ENCODE measurements around the gene PGPEP1.
"Not testable (repeated sequence)": the region's sequence is repeated elsewhere in the genome, so short reads cannot be mapped to it uniquely, and the experiment has no call there.

Gene PGPEP1

DNA sequence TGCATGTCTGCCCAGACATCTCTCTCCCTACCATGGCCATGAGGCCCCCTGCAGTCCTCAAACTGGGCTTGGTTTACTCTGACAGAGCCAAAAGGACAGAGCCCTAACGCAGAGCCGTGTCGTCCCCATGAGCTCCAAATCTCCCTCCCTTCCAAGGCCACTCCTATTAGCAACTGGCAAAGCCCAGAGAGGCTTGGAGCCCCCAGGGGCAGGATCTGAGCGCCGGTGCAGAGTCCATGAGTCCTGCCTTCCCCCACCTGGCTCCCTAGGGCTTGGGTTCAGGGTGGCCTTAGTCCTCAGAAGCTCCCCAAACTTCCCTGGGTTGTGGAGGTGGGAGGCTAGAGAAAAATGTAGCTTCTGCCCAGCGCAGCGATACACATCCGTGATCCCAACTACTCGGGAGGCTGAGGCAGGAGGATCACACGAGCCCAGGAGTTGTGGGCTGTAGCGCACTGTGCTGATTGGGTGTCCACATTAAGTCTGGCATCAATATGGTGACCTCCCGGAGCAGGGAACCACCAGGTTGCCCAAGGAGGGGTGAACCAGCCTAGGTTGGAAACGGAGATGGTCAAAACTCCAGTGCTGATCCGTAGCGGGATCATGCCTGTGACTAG lies 7.4 kb upstream of the PGPEP1 start:
- DNase-seq (ENCODE audit: low read depth, low spot score), result no peak

GRCh38 chr19:18333680-18334079 lies 6.7 kb upstream of the PGPEP1 start:
- DNase-seq (ENCODE audit: low read depth, low spot score), result no peak

- DNase-seq (ENCODE audit: low read depth, low spot score), result no peak
Measured at GRCh38 chr19:18336121-18336520, 4.3 kb upstream of the PGPEP1 start.

DNA sequence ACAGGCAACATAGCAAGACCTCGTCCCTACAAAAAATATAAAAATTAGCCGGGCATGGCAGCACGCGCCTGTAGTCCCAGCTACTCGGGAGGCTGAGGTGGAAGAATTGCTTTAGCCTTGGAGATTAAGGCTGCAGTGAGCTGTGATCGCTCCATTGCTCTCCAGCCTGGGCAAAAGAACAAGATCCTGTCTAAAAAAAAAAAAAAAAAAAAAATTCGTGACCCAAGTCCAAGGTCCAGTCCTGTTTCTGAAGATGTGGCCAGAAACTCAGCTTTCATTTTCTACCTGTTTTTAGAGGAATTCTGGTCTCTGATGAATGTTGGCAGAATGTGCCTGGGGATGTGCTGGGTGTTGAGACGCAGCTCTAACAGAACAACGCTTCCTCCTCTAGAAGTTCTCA lies 1.9 kb upstream of the PGPEP1 start:
- no peak for DNase-seq (ENCODE audit: low read depth, low spot score)

DNA sequence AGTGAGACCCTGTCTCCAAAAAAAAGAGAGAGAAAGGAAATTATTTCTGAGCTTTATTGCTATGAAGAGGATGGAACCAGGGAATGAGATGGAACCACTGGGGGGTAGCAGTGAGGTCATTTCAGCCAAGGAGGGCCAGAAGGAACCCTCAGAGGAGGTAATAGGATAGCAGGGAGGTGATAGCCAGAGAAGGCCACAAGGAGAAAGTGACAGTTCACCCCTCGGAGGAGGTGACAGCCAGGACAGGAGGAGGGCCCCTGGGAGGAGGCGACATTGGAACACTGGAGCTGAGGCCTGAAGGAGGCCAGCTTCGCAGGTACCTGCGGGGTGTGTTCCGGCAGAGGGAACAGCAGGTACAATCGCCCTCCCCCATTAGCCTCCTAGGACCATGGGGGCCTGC lies 675 bp upstream of the PGPEP1 start:
- DNase-seq (ENCODE audit: low read depth, low spot score), result no peak

DNA sequence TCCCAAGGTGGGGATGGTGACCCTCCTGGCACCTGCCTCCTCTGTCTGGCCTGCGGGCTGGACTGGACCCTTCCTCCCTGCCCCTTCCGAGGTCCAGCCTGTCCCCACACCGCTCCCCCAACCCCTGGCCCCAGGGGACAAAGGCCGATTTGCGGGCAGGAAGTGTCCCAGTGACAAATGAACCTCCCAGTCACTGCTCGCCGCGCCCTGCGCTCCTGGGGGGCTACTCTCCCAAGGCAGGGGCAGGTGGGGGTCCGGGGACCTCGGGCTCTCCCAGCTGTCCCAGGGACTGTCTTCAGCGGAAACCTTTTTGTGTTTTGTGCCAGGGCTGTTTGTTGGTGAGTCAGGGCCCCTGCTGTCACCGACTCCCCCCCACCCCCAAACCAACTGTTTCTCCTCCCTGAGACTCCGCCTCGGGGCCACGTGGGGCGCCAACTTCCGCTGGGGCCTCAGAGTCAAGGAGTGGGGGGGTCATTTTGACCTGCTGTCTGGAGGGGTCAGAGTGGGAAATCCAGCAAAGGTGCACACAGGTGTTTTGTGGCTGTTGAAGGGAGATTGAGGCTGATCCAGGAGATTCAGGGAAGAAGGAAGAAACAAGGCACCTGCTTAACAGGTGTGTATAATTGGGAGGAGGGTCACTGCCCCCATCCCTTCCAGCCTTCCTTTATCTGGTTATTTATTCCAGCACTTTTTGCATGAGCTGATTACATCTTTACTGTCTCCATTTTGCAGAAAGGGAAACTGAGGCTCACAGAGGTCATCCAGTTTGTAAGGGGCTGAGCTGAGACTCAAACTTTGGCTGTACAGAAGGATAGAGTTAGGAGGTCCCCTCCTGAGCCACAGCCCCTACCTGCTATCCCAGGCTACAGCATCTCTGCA lies 831 bp downstream of the PGPEP1 start:
- DNase-seq (ENCODE audit: low read depth, low spot score), result no peak

- DNase-seq (ENCODE audit: low read depth, low spot score), result no peak
Measured at GRCh38 chr19:18342090-18342632, 1.8 kb downstream of the PGPEP1 start.

DNA sequence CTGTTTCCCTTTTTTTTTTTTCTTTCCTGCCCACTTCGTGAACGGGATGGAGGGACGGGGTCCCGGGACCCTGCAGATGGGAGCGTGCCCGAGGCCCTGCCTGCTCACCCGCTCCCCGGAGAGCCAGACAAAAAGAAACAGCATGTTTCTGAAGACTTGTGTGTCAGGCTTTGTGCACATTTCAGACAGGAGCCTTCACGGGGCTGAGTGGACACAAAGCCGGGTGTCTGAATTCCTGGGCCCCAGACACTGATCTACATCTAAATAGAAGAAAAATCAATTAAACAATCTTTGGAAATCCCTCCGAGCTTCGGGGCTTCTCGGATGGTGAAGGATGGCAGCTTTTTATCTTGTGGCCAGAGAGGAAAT lies 4.2 kb downstream of the PGPEP1 start:
- no peak for DNase-seq (ENCODE audit: low read depth, low spot score)

GRCh38 chr19:18345296-18345695 lies 4.9 kb downstream of the PGPEP1 start:
- no peak for DNase-seq (ENCODE audit: low read depth, low spot score)

DNA sequence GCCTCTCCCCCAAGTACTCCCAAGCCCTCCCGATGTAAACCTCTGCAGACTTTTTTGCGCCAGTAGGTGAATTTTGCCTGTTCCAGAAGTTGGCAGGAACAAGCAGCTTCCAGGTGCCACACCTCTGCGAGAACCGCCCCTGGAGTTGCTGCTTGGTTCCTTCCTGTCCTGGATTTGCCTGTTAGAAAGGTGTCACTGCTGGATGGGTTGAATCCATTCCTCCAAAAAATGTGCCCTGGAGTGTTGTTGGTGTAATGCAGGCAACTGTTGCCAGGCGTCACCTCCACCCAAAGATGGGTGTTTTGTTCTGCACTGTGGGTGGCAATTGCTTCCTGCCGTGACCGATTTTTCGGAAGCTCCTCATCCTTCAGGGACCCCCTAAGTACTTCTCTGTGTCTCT lies 5.7 kb downstream of the PGPEP1 start:
- no peak for DNase-seq (ENCODE audit: low read depth, low spot score)

- DNase-seq (ENCODE audit: low read depth, low spot score), result no peak
Measured at GRCh38 chr19:18348171-18348570, 7.8 kb downstream of the PGPEP1 start.

DNA sequence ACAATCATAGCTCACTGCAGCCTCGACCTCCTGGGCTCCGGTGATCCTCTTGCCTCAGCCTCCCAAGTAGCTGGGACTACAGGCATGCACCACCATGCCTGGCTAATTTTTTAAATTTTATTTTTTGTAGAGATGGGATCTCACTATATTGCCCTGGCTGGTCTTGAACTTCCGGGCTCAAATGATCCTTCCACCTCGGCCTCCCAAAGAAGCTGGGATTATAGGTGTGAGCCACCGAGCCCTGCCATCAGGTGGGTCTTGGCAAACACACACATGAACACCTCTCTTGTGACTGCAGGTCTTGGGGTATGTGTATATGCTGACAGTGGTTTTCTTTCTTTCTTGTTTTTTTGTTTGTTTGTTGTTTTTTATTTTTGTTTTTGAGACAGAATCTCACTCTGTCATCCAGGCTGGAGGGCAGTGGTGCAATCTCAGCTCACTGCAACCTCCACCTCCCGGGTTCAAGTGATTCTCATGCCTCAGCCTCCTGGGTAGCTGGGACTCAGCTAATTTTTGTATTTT lies 8.5 kb downstream of the PGPEP1 start:
- DNase-seq (ENCODE audit: low read depth, low spot score), result not testable (repeated sequence)

GRCh38 chr19:18349524-18350128 lies 9.2 kb downstream of the PGPEP1 start:
- no peak for DNase-seq (ENCODE audit: low read depth, low spot score)

DNA sequence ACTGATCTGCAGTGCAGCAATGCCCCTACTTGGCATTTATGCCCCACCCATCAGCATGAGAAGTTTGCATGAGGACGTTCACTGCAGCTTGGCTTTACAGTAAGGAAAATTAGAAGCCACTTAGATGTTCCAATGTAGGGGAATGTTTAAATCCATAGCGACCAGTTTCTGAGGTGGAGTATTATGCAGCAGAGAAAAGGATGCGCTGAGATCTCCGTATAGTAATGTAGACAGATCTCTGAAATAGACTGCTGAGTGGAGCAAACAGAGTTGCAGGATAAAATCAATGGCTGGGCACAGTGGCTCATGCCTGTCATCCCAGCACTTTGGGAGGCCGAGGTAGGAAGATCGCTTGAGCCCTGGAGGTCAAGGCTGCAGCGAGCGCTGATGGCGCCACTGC lies 10.1 kb downstream of the PGPEP1 start:
- DNase-seq (ENCODE audit: low read depth, low spot score), result no peak

DNA sequence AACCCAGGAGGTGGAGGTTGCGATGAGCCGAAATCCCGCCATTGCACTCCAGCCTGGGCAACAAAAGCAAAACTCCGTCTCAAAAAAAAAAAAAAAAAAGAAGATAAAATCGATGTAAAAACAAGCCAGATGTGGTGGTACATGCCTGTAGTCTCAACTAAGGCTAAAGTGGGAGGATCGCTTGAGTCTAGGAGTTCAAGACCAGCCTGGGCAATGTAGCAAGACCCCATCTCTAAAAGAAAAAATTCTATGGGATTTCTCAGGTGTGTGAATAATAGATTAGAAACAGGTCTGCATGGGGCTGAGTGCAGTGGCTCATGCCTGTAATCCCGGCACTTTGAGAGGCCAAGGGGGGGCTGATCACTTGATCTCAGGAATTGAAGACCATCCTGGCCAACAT lies 11.1 kb downstream of the PGPEP1 start:
- no peak for DNase-seq (ENCODE audit: low read depth, low spot score)

- DNase-seq (ENCODE audit: low read depth, low spot score), result no peak
Measured at GRCh38 chr19:18353378-18354005, 13.1 kb downstream of the PGPEP1 start.

DNA sequence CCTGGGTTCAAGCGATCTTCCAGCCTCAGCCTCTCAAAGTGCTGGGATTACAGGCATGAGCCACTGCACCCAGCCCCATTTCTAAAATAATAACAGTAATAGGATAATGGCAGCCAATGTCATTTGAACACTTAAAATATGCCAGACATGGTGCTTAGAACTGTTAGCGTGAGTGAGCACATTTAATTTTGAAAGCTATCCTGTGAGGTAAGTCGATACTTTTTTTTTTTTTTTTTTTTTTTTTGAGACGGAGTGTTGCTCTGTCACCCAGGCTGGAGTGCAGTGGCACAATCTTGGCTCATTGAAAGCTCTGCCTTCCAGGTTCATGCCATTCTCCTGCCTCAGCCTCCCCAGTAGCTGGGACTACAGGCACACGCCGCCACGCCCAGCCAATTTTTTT lies 14.3 kb downstream of the PGPEP1 start:
- not testable (repeated sequence) for DNase-seq (ENCODE audit: low read depth, low spot score)

DNA sequence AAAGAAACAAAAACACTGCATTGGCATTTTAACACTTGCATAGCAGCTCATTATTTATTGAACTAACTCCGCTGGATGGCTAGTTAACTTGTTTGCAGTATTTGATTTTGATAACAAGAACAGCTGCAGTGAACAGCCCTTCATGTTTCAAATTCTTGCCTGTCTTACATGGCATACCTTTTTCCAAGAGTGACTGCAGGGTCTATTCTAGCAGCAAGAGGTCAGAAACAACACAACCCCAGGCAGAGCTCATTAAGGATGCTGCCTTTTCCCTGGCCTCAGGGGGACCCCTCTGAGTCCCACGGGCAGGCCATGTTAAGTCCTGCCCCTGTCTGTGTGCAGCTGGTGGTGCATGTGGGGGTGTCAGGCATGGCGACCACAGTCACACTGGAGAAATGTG lies 16.6 kb downstream of the PGPEP1 start:
- no peak for DNase-seq (ENCODE audit: low read depth, low spot score)

- DNase-seq (ENCODE audit: low read depth, low spot score), result no peak
Measured at GRCh38 chr19:18361646-18362045, 21.2 kb downstream of the PGPEP1 start.

DNA sequence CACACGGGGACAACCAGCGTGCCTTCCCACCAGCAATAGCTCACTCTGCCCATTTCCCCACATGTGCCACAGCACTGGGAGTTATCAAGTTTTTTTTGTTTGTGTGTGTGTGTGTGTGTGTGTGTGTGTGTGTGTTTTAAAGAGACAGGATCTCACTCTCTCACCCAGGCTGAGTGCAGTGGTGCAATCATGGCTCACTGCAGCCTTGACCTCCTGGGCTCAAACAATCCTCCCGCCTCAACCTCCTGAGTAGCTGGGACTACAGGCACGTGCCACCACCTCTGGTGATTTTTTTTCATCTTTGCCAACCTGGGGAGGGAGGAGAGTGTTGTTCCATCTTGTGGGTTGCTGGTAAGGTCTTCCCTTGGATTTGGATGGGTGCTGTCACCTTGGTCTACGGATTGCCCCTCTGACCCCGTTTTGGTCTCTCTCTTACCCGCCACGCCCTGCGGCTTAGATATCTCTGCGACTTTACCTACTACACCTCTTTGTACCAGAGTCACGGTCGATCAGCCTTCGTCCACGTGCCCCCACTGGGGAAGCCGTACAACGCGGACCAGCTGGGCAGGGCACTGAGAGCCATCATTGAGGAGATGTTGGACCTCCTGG lies 22.6 kb downstream of the PGPEP1 start:
- DNase-seq (ENCODE audit: low read depth, low spot score), result no peak

DNA sequence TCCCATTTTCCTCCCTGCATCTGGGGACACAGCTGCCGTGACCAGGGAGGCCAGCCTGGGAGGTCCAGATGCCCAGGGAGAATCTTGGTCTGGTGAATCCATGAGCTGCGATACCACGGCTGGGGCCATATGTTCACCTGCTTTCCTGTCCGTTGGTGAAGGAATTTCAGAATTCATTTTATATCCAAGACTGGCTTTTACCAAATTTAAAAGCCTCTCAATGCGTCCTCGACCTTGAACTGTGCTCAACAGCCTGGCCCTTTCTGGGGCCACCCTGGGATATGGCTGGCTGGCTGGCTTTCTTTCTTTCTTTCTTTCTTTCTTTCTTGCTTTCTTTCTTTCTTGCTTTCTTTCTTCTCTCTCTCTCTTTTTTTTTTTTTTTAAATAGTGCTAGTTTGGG lies 23.4 kb downstream of the PGPEP1 start:
- DNase-seq (ENCODE audit: low read depth, low spot score), result no peak
